HG02571 (cell line): ENCODE results near the gene TRPM7.
"Not testable (repeated sequence)": the region's sequence is repeated elsewhere in the genome, so short reads cannot be mapped to it uniquely, and the experiment has no call there.

Experiments
- ATAC-seq: cut with Tn5 transposase; IDR thresholded peaks from one replicate; pipeline ENCODE4 v1.9.1; 2021; ENCODE audit warnings: mild to moderate bottlenecking, moderate library complexity; ENCODE audit not compliant: unreplicated experiment

The TRPM7 gene

DNA sequence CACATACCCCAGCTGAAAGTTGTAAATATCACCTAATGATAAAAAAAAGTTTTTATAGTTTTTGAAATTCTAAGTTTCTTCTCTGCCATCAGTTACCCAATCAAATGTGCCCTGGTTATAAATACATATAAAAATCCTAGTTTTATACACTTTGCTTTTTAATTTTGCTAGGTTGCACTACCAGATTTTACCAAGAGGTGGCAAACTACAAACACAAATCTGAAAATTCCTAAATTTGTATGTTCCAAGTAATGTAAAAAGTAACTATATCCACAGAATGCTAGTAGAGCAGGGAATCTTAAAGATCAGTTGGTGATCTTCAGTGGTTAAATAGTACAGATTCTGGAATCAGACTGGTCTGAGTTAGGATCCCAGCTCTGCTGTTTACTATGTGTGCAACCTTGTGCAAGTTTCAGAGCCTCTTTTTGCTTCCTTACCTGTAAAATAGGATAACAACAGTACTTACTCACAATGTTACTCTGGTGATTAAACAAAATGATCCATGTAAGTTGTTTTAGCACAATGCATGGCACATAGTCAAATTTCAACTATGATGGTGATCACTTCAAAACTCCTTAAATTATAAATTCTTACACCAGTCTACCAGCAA, 11.0 kb downstream of the TRPM7 start:
- no peak for ATAC-seq

DNA sequence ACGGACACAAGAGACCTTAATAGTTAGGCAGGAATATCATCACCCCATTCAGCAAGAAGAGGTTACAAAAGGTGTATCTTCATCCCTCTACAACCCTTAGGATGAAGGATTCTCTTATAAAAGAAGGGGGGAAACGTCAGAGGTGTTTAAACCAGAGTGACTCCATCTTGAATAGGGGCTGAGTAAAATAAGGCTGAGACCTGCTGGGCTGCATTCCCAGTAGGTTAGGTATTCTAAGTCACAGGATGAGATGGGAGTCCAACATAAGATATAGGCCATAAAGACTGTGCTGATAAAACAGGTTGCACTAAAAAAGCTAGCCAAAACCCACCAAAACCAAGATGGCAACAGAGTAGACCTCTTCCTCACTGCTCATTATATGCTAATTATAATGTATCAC, 16.5 kb downstream of the TRPM7 start:
- no peak for ATAC-seq

DNA sequence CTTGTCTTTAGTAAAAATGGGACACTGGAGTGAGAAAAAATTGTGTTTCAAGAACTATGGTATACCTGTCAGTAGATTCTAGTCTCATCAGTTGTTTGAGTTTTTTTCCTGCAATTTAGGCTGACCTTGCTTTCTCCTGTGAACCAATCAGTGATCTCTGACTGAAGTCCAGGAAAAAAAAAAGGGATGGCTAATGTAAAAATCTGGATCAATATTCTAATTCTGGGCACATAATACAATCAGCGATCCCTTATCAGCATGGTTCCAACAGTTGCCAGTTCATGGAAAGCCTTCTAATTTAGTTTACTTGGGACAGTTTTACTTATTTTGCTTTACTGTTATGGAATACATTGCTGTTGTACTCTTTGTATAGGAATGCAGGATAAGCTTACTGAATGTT, 17.0 kb downstream of the TRPM7 start:
- ATAC-seq, result no peak

- ATAC-seq, result no peak
These were observed 20.7 kb downstream of the TRPM7 start for GRCh38 chr15:50665938-50666337.

DNA sequence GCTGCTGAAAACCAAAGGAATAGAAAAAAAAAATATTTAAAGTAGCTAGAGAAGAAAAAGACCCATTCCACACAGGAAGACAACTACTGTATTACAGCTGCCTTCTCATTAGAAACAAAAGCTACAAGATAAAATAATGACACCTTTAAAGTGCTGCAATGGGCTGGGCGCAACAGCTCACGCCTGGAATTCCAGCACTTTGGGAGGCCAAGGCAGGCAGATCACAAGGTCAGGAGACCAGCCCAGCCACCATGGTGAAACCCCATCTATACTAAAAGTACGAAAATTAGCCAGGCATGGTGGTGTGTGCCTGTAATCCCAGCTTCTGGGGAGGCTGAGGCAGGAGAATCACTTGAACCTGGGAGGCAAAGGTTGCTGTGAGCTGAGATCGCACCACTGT, 31.0 kb downstream of the TRPM7 start:
- no peak for ATAC-seq

DNA sequence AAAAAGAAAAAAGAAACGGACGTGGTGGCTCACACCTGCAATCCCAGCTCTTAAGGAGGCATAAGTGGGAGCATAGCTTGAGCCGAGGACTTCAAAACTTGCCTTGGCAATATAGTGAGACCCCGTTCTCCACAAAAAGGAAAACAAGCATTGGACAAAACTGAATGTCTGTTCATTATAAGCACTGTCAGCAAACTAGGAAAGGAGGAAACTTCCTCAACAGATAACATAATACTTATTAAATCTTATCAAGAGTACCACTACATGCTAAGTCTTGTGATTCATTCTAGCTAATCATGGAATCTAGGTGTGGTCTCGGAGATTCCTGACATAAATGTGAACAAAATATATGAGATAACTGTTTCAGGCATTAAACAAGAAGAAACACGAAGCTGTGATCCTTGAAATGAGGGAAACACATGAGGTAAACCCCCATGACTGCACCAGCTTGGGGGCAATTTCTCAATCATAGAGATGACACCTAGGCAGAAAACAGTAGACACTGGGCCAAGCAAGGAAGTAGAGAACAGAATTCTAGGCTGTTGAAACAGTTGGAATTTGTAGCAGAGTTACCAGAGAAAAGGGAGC, 33.3 kb downstream of the TRPM7 start:
- ATAC-seq, result no peak

DNA sequence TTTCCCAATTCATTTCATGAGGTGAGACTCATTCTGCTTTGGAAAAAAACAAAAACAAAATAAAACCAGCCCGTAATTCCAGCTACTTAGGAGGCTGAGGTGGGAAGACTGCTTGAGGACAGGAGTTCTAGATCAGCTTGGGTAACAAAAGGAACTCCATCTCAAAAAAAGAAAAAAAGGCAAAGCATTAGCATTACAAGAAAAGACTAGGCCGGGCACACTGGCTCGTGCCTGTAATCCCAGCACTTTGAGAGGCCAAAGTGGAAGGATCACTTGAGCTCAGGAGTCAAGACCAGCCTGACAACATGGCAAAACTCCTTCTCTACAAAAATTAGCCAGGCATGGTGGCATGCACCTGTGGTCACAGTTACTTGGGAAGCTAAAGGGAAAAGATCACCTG, 33.9 kb downstream of the TRPM7 start:
- no peak for ATAC-seq

DNA sequence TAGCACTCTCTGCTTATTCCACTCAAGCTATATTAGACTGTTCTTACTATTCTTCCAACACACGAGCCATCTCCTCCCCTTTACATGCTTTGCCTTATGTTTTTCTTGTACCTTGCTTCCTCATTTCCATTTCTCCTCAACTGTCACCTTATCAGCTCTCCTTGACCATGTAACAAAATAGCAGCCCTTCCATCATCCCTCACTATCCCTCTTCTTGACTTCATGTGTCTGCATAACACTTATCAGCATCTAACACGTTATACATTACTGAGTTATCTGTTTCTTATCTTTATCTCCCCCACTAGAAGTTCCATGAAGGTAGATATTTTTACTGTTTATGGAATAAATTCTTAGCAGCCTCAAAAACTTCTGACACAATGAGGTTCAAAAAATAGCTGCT, 45.3 kb downstream of the TRPM7 start:
- ATAC-seq, result no peak

DNA sequence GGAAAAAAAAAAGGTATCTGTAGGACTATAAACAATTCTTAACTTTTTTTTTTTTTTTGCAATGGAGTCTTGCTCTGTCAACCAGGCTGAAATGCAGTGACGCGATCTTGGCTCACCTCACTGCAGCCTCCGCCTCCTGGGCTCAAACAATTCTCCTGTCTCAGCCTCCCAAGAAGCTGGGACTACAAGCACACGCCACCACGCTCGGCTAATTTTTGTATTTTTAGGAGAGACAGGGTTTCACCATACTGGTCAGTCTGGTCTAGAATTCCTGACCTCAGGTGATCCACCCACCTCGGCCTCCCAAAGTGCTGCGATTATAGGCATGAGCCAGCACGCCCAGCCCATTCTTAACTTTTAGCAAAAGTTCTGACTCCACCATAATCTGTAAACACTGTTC, 50.5 kb downstream of the TRPM7 start:
- no peak for ATAC-seq

DNA sequence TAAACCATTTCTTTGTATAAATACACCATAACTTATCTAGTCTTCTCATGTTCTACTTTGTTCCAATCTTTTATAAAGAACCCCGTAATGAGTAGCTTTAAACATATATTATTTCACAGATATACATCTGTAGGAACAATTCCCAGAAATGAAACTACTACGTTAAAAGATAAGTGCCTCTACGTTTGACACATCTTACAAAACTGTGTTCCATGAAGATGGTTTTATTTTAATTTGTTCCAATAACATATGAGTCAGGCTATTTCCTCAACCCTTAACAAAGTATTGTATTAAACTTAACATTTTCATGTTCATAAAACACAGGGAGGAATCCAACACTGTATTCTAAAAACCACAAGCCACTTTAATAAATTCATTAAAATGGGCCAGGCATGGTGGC, 52.9 kb downstream of the TRPM7 start:
- ATAC-seq, result no peak

DNA sequence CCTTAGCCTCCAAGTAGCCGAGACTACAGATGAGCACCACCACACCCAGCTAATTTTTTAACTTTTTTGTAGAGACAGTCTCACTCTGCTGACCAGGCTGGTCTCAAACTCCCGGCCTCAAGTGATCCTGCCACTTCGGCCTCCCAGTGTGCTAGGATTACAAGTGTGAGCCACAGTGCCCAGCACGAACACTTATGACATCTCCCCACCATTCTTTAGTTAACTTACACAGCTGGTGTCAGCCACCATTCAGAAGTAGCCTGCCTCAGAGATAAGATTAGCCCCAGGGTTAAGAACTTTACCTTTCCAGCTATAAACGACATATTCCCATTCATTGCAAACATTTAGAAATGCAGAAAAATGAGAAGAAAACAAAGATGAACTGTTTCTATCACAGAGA, 58.2 kb downstream of the TRPM7 start:
- ATAC-seq, result no peak

DNA sequence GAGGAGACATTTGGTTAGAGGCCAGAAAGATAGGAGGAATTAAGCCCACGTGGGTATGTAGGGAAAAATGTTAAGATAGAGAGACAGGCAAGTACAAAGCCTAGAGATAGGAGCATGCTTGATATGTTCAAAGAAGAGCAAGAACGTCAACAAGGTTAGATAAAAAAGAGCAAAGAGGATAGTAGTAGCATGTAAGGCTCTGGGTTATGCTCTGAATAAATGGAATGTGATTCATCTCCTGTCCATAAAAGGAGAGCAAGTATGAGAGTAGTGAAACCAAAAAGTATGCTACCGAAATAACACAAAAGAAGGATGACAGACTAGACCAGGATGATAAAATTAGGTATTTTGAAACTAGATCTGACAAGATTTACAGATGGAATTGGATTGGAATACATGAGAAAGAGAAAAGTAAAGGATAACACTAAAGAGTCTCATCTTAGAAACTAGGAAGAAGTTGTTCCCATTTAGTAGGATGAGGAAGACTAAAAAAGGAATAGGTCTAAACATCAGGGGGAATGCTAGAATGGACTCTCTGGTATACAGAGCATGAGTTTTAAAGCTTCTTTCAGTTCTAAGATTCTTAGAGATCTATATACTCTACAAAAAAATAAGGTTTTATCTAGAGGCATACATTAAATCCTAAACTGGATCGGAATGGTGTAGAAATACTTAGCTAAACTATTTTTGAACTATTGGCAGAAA, 59.1 kb downstream of the TRPM7 start:
- ATAC-seq, result no peak

- ATAC-seq, result no peak
These were observed 61.9 kb downstream of the TRPM7 start for GRCh38 chr15:50624616-50625168.

- not testable (repeated sequence) for ATAC-seq
These were observed 64.1 kb downstream of the TRPM7 start for GRCh38 chr15:50622361-50622943.

GRCh38 chr15:50616960-50617359, 69.6 kb downstream of the TRPM7 start:
- ATAC-seq, result not testable (repeated sequence)

GRCh38 chr15:50616554-50616953, 70.0 kb downstream of the TRPM7 start:
- ATAC-seq, result not testable (repeated sequence)

- ATAC-seq, result no peak
These were observed 73.0 kb downstream of the TRPM7 start for GRCh38 chr15:50613600-50613999.

DNA sequence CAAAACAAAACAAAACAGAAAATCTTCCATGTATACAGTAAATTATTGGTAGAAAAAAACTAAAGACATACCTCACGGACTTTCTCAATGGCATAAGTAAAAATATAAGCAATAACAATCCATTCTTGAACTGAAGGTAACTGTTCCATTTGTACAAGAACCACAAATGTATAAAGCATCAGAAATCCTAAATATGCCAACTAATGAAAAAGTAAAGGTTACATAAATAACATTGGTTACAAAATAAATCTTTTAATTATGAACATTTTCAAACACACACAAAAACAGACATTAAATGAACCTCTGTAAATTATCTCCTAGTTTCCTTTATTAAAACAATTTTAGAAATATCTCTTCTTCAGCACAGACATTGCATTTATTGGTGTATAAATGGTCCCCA, 79.5 kb downstream of the TRPM7 start:
- no peak for ATAC-seq

DNA sequence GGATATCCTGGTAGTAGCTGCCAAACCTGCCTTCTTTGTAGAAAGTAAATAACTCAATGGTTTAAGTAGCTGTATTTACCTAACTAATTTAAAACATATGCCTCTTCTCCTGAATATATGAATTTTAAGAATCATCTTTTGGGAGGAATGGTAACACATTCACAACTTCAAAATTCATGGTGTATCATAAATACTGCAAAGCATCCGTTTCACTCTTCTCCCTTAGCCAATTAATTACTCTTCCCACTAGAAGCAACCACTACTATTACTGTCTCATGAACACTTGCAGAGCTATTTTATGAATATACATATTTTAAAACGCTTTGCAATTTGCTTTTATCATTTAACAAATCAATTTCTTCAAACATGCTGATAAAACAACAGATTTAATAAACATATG, 81.1 kb downstream of the TRPM7 start:
- ATAC-seq, result no peak

- not testable (repeated sequence) for ATAC-seq
These were observed 84.6 kb downstream of the TRPM7 start for GRCh38 chr15:50602028-50602427.

DNA sequence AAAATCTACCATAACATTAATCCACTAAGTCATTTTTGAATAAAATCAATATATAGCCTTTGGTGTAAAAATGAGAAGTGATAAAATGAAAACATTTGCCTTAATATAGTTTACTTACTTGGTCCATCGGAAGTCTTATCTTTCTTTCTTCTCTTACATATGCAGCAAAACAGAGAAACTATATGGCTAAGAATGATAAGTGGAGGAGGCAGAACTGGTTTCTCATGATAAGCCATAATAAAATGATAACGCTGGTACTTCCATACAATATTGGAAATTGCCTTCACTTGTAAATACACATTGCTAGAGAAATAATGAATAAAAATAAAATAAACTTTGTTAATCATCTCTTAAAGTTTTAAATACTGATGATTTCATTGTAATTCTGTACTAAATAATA, 92.3 kb downstream of the TRPM7 start:
- no peak for ATAC-seq

DNA sequence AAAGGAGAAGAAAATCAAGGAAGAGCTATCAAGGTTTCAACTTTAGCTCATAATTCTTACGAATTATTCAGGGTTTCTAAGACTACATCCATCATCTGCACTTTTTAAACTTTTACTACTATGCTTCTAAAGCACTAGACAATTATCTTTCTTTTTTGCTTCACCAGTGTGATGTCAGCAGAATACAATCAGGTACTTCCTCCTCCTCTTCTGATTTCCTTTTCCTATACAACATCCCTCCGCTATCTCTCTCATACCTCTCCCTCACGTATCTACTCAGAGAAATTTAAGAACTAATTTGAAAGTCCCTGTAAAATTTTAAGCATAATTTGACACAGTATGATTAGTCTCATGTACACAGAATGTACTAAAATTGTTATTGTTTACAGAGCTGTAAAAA, 92.8 kb downstream of the TRPM7 start:
- no peak for ATAC-seq
